Measurements from ENCODE around the gene TACO1.

The TACO1 gene

GRCh38 chr17:63563339-63563738 lies 37.4 kb upstream of the TACO1 start:
- H4K20me1 ChIP-seq (ENCODE audit: control insufficient read depth, insufficient read depth, low read depth, low read length), result peaks cover 3% of the 10 kb centered on the region; the same call in 1 of the 2 replicates

GRCh38 chr17:63564562-63564961 lies 36.1 kb upstream of the TACO1 start:
- no peak overlapping the region for H3K27ac ChIP-seq (ENCODE audit: low read depth, low read length)
- H3K27me3 ChIP-seq (ENCODE audit: control insufficient read depth, low read length), result no peaks in the 10 kb centered on the region
- TF ChIP-seq CTCF (IDR thresholded peaks at IDR 0.05; ENCODE audit: low read depth, low read length, poor library complexity, severe bottlenecking), result no peak
- H3K9me2 ChIP-seq (replicated peaks; ENCODE audit: control insufficient read depth, low read length), result no peaks in the 10 kb centered on the region
- H4K20me1 ChIP-seq (ENCODE audit: control insufficient read depth, insufficient read depth, low read depth, low read length), result peaks cover 8% of the 10 kb centered on the region; the same call in 1 of the 2 replicates
- H3K79me2 ChIP-seq (ENCODE audit: control insufficient read depth, low read length), result peaks cover 90% of the 10 kb centered on the region
- H3K9me3 ChIP-seq (ENCODE audit: control insufficient read depth, insufficient read depth, low read length), result no peaks in the 10 kb centered on the region
- H3F3A ChIP-seq (ENCODE audit: control insufficient read depth, insufficient read depth), result peaks cover 3% of the 10 kb centered on the region; the same call in 1 of the 2 replicates
- H3K4me2 ChIP-seq (ENCODE audit: low read length), result no peak overlapping the region
- H3K4me1 ChIP-seq (ENCODE audit: control insufficient read depth, low read length), result no peaks in the 10 kb centered on the region
- no peak overlapping the region for H3K4me3 ChIP-seq (ENCODE audit: low read length)
- H3K36me3 ChIP-seq (ENCODE audit: control insufficient read depth, low read length), result no peaks in the 10 kb centered on the region; the same call in 1 of the 2 replicates

More at GRCh38 chr17:63563339-63563738, 37.4 kb upstream of the TACO1 start:
- no peak overlapping the region for H3K27ac ChIP-seq (ENCODE audit: low read depth, low read length)
- H3K4me1 ChIP-seq (ENCODE audit: control insufficient read depth, low read length), result no peaks in the 10 kb centered on the region
- H3K9me2 ChIP-seq (replicated peaks; ENCODE audit: control insufficient read depth, low read length), result no peaks in the 10 kb centered on the region
- no peaks in the 10 kb centered on the region for H3K36me3 ChIP-seq (ENCODE audit: control insufficient read depth, low read length)
- no peak overlapping the region for H3K4me2 ChIP-seq (ENCODE audit: low read length)
- H3K4me3 ChIP-seq (ENCODE audit: low read length), result no peak overlapping the region
- TF ChIP-seq CTCF (IDR thresholded peaks at IDR 0.05; ENCODE audit: low read depth, low read length, poor library complexity, severe bottlenecking) (no peak), EZH2phosphoT487 (IDR thresholded peaks at IDR 0.05; ENCODE audit: borderline replicate concordance, low read length) (no peak)
- no peaks in the 10 kb centered on the region for H3K9me3 ChIP-seq (ENCODE audit: control insufficient read depth, insufficient read depth, low read length)
- H3K27me3 ChIP-seq (ENCODE audit: control insufficient read depth, low read length), result no peaks in the 10 kb centered on the region
- peaks cover 88% of the 10 kb centered on the region for H3K79me2 ChIP-seq (ENCODE audit: control insufficient read depth, low read length)
- peaks cover 3% of the 10 kb centered on the region; the same call in 1 of the 2 replicates for H3F3A ChIP-seq (ENCODE audit: control insufficient read depth, insufficient read depth)

- no peaks in the 10 kb centered on the region; the same call in 1 of the 2 replicates for H3K36me3 ChIP-seq (ENCODE audit: control insufficient read depth, low read length)
- H3K4me3 ChIP-seq (ENCODE audit: low read length), result no peak overlapping the region
- peaks cover 14% of the 10 kb centered on the region; the same call in 1 of the 2 replicates for H4K20me1 ChIP-seq (ENCODE audit: control insufficient read depth, insufficient read depth, low read depth, low read length)
- H3K27ac ChIP-seq (ENCODE audit: low read depth, low read length), result no peak overlapping the region
- TF ChIP-seq EZH2phosphoT487 (IDR thresholded peaks at IDR 0.05; ENCODE audit: borderline replicate concordance, low read length), result no peak
- H3K27me3 ChIP-seq (ENCODE audit: control insufficient read depth, low read length), result no peaks in the 10 kb centered on the region
- no peaks in the 10 kb centered on the region for H3K4me1 ChIP-seq (ENCODE audit: control insufficient read depth, low read length)
- no peaks in the 10 kb centered on the region for H3K9me2 ChIP-seq (replicated peaks; ENCODE audit: control insufficient read depth, low read length)
- no peaks in the 10 kb centered on the region for H3K9me3 ChIP-seq (ENCODE audit: control insufficient read depth, insufficient read depth, low read length)
- H3F3A ChIP-seq (ENCODE audit: control insufficient read depth, insufficient read depth), result no peaks in the 10 kb centered on the region
- H3K4me2 ChIP-seq (ENCODE audit: low read length), result no peak overlapping the region
- H3K79me2 ChIP-seq (ENCODE audit: control insufficient read depth, low read length), result peaks cover 85% of the 10 kb centered on the region
These were observed 33.5 kb upstream of the TACO1 start for GRCh38 chr17:63567229-63567628.

GRCh38 chr17:63568563-63568962 lies 32.1 kb upstream of the TACO1 start:
- H3F3A ChIP-seq (ENCODE audit: control insufficient read depth, insufficient read depth), result no peaks in the 10 kb centered on the region
- no peaks in the 10 kb centered on the region for H3K9me2 ChIP-seq (replicated peaks; ENCODE audit: control insufficient read depth, low read length)
- no peak overlapping the region for H3K4me2 ChIP-seq (ENCODE audit: low read length)
- TF ChIP-seq EZH2phosphoT487 (IDR thresholded peaks at IDR 0.05; ENCODE audit: borderline replicate concordance, low read length) (no peak), CTCF (IDR thresholded peaks at IDR 0.05; ENCODE audit: low read depth, low read length, poor library complexity, severe bottlenecking) (no peak)
- peaks cover 87% of the 10 kb centered on the region for H3K79me2 ChIP-seq (ENCODE audit: control insufficient read depth, low read length)
- H3K27me3 ChIP-seq (ENCODE audit: control insufficient read depth, low read length), result no peaks in the 10 kb centered on the region
- no peak overlapping the region for H3K4me3 ChIP-seq (ENCODE audit: low read length)
- no peak overlapping the region for H3K27ac ChIP-seq (ENCODE audit: low read depth, low read length)
- H3K4me1 ChIP-seq (ENCODE audit: control insufficient read depth, low read length), result no peaks in the 10 kb centered on the region
- H3K9me3 ChIP-seq (ENCODE audit: control insufficient read depth, insufficient read depth, low read length), result no peaks in the 10 kb centered on the region
- no peaks in the 10 kb centered on the region; the same call in 1 of the 2 replicates for H3K36me3 ChIP-seq (ENCODE audit: control insufficient read depth, low read length)
- peaks cover 14% of the 10 kb centered on the region; the same call in 1 of the 2 replicates for H4K20me1 ChIP-seq (ENCODE audit: control insufficient read depth, insufficient read depth, low read depth, low read length)
